GM19395 (cell line): ENCODE results near the gene MCF2L2.
A peak's percentile ranks its signal among the peaks of the same experiment; 100 is the strongest.
"Not testable (repeated sequence)": the region's sequence is repeated elsewhere in the genome, so short reads cannot be mapped to it uniquely, and the experiment has no call there.

Experiments used
- ATAC-seq: cut with Tn5 transposase; IDR thresholded peaks from one replicate; pipeline ENCODE4 v1.9.1; 2021; ENCODE audit warnings: mild to moderate bottlenecking, moderate library complexity; ENCODE audit not compliant: unreplicated experiment

MCF2L2 gene

GRCh38 chr3:183182073-183182472, 246.3 kb downstream of the MCF2L2 start:
- no peak for ATAC-seq

GRCh38 chr3:183181606-183182005, 246.8 kb downstream of the MCF2L2 start:
- ATAC-seq = no peak

GRCh38 chr3:183180784-183181295, 247.6 kb downstream of the MCF2L2 start:
- ATAC-seq = no peak

GRCh38 chr3:183180110-183180783, 248.2 kb downstream of the MCF2L2 start:
- ATAC-seq = no peak

GRCh38 chr3:183179550-183179908, 248.9 kb downstream of the MCF2L2 start:
- ATAC-seq = not testable (repeated sequence)

GRCh38 chr3:183178833-183179549, 249.4 kb downstream of the MCF2L2 start:
- ATAC-seq = peak; percentile 60

GRCh38 chr3:183178512-183178832, 249.9 kb downstream of the MCF2L2 start:
- ATAC-seq = no peak

GRCh38 chr3:183172051-183172639, 256.3 kb downstream of the MCF2L2 start:
- no peak for ATAC-seq

GRCh38 chr3:183167975-183168374, 260.4 kb downstream of the MCF2L2 start:
- not testable (repeated sequence) for ATAC-seq

GRCh38 chr3:183163563-183163962, 264.9 kb downstream of the MCF2L2 start:
- ATAC-seq = no peak

GRCh38 chr3:183161552-183162336, 266.7 kb downstream of the MCF2L2 start:
- ATAC-seq = peak; percentile 75

GRCh38 chr3:183160616-183161015, 267.8 kb downstream of the MCF2L2 start:
- ATAC-seq = no peak

GRCh38 chr3:183159333-183159732, 269.1 kb downstream of the MCF2L2 start:
- ATAC-seq = no peak

- peak; percentile 76 for ATAC-seq
Measured at GRCh38 chr3:183158551-183159006, 269.8 kb downstream of the MCF2L2 start.

GRCh38 chr3:183158113-183158512, 270.3 kb downstream of the MCF2L2 start:
- ATAC-seq = peak; percentile 22

GRCh38 chr3:183156266-183156665, 272.2 kb downstream of the MCF2L2 start:
- ATAC-seq = no peak

GRCh38 chr3:183155499-183155898, 272.9 kb downstream of the MCF2L2 start:
- no peak for ATAC-seq

- ATAC-seq = no peak
Measured at GRCh38 chr3:183153210-183153950, 275.0 kb downstream of the MCF2L2 start.

- ATAC-seq = no peak
Measured at GRCh38 chr3:183151821-183152351, 276.5 kb downstream of the MCF2L2 start.

- ATAC-seq = no peak
Measured at GRCh38 chr3:183151086-183151485, 277.3 kb downstream of the MCF2L2 start.
